Glutamatergic neuron (in vitro differentiated cells): ENCODE data around the gene JARID2. TPM values are rescaled to one million over a fixed set of nuclear protein-coding genes. Genes with fewer than 3 reads are reported as not detected.
A peak's percentile ranks its signal among the peaks of the same experiment; 100 is the strongest.

Experiments
- DNase-seq: peaks from one replicate; pipeline ENCODE4 v3.0.0; 2022
- H3K27ac Mint-ChIP-seq: one replicate; pipeline ENCODE4 v1.8.0; 2020; ENCODE audit warnings: mild to moderate bottlenecking, mixed read lengths, inconsistent platforms; ENCODE audit not compliant: unreplicated experiment
- H3K27me3 Mint-ChIP-seq: one replicate; pipeline ENCODE4 v1.8.0; 2020; ENCODE audit warnings: mild to moderate bottlenecking, moderate library complexity, mixed read lengths, inconsistent platforms; ENCODE audit not compliant: unreplicated experiment
- H3K36me3 Mint-ChIP-seq: one replicate; pipeline ENCODE4 v1.8.0; 2020; ENCODE audit warnings: mild to moderate bottlenecking, mixed read lengths, inconsistent platforms; ENCODE audit not compliant: unreplicated experiment
- H3K4me1 Mint-ChIP-seq: one replicate; pipeline ENCODE4 v1.8.0; 2020; ENCODE audit warnings: mild to moderate bottlenecking, low read depth, mixed read lengths, inconsistent platforms; ENCODE audit not compliant: unreplicated experiment
- H3K4me3 Mint-ChIP-seq: one replicate; pipeline ENCODE4 v1.8.0; 2020; ENCODE audit warnings: mild to moderate bottlenecking, mixed read lengths, inconsistent platforms; ENCODE audit not compliant: unreplicated experiment
- H3K9me3 Mint-ChIP-seq: one replicate; pipeline ENCODE4 v1.8.0; 2020; ENCODE audit warnings: mild to moderate bottlenecking, moderate library complexity, mixed read lengths, inconsistent platforms; ENCODE audit not compliant: unreplicated experiment
- total RNA-seq: library from RNA; stranded (reverse); fragmentation: NEBNext Ultra II Directional; extraction: Animal tissue kit (Norgen Biotek cat#: 25700); gene quantifications from one replicate; pipeline ENCODE4 v1.2.1, GENCODE V29; 2021; ENCODE audit not compliant: unreplicated experiment
- TF ChIP-seq, protein P1 (sequence below): fragments of 200-600 bp; sonication (generic); IDR thresholded peaks from one replicate; pipeline ENCODE4 v1.5.0; 2021; ENCODE audit not compliant: partially characterized antibody, unreplicated experiment

Gene JARID2
- total RNA-seq, 1 donor from 2014 or later = 83.8 TPM

DNA sequence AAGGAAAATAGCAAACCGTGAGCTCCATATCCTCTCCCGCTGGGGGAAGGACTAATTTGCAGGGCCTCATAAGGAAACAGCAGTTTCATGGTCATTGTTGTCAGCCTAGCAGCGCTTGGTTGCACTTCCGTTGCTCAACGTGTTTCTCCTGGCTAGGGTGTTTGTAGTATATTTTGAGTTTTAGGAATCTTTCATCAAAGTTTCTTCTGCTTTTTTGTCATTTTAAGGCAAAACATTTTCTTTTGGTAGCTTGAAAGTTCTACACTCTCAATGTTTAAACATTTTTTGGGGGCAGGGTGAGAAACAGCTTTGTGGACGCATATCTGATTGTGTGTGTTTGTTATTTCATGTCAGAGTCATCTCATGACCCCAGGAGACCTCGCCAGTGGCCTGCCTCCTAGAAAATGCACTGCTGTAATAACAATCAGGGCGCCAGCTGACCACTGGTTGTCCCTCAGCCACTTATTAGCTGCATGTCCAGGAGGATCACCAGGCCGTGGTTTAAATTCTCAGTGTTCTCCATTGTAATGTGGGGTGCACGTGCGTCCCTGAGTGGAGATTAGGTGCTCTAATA is 20.6 kb downstream of the JARID2 start:
- peak overlapping the region; percentile 79 for H3K27ac Mint-ChIP-seq
- peak overlapping the region; percentile 68 for H3K4me3 Mint-ChIP-seq
- DNase-seq = peak; percentile 51
- TF ChIP-seq, protein P1, sequence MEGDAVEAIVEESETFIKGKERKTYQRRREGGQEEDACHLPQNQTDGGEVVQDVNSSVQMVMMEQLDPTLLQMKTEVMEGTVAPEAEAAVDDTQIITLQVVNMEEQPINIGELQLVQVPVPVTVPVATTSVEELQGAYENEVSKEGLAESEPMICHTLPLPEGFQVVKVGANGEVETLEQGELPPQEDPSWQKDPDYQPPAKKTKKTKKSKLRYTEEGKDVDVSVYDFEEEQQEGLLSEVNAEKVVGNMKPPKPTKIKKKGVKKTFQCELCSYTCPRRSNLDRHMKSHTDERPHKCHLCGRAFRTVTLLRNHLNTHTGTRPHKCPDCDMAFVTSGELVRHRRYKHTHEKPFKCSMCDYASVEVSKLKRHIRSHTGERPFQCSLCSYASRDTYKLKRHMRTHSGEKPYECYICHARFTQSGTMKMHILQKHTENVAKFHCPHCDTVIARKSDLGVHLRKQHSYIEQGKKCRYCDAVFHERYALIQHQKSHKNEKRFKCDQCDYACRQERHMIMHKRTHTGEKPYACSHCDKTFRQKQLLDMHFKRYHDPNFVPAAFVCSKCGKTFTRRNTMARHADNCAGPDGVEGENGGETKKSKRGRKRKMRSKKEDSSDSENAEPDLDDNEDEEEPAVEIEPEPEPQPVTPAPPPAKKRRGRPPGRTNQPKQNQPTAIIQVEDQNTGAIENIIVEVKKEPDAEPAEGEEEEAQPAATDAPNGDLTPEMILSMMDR = no peak
- no peaks in the 10 kb centered on the region for H3K36me3 Mint-ChIP-seq
- peaks cover 8% of the 10 kb centered on the region for H3K9me3 Mint-ChIP-seq
- H3K27me3 Mint-ChIP-seq = peaks cover 4% of the 10 kb centered on the region
- peaks cover 62% of the 10 kb centered on the region for H3K4me1 Mint-ChIP-seq

DNA sequence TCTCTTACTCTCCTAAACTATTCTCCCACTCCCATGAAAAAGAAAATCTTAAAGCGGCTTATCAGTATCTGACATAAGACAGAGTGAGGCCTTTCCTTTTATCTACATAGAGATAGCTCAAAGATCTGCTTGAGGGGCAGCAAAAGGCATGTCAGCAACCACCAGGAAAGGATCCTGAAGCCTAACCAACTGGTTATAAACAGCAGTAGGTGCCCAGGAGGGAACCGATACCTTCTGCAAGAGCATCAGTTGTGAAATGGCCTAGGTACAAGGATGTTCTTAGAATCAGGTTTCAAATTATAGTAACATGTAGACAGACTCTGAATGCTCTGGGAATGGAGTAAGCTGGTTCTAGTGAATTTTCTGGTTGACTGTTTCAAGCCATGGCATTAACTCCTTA is 21.4 kb downstream of the JARID2 start:
- Mint-ChIP-seq H3K27ac (peak overlapping the region; percentile 79), H3K4me1 (peaks cover 62% of the 10 kb centered on the region), H3K27me3 (peaks cover 4% of the 10 kb centered on the region), H3K36me3 (no peaks in the 10 kb centered on the region), H3K4me3 (peak overlapping the region; percentile 68), H3K9me3 (peaks cover 7% of the 10 kb centered on the region)
- TF ChIP-seq, protein P1 = no peak
- DNase-seq = no peak

DNA sequence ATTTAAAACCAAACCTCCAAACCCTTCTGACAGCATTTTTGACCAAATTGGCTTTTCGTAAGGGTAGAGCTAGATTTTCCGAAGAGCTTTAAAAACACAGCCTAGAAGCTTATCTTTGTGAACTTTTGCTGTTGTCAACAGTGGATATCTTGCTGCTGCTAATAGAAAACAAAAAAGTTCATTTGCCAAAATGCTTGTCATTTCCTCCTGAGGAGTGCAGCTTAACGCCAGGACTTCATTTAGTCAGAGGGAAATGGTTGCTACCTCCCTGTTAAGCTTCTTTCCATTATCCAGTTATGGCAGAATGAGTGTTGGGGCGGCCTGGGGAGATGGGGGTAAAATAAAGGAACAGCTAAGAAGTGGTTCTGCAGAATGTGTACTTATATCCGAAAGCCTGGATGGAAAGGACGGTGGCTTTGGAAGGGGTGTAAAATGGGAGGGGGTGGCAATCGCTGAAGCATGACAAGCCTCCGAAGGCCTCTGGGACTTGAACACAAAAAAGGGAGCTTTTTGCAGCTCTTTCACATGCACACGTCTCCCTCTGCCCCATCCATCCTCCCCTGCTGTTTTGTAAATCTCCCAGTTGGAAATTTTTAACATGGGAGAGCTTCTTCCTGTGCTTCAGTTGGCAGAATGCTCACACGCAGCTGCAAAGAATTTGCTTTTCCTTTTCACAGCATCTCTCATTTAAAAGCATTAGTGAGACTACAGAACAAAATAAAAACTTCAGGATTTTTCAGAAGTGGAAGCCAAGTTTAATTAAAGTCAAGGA is 22.5 kb downstream of the JARID2 start:
- H3K4me3 Mint-ChIP-seq = peak overlapping the region; percentile 68

DNA sequence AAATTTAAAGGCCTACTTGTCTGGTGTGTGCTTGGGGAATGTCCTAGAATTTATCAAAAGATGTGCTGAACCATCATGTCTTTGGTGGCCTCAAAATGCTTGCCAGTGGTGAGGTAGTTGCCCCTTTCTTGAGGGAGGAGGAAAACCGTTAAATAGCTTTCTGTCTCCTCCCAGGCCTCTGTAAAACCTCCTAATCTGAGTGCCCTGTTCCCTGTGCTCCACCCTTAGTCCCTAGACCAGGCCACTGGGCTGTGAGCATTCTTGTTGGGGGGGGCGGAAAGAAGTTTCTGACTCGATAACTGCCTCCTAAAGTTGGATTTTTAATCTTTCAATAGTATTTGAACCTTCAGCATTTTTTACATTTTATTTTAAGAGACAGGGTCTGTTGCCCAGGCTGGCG is 23.1 kb downstream of the JARID2 start:
- H3K9me3 Mint-ChIP-seq = peaks cover 8% of the 10 kb centered on the region
- H3K4me3 Mint-ChIP-seq = peak overlapping the region; percentile 68
- peak overlapping the region; percentile 52 for H3K27ac Mint-ChIP-seq
- TF ChIP-seq, protein P1 = no peak
- peaks cover 4% of the 10 kb centered on the region for H3K27me3 Mint-ChIP-seq
- H3K36me3 Mint-ChIP-seq = no peaks in the 10 kb centered on the region
- peaks cover 50% of the 10 kb centered on the region for H3K4me1 Mint-ChIP-seq
- no peak for DNase-seq

More for the DNA sequence above, 22.5 kb downstream of the JARID2 start:
- Mint-ChIP-seq H3K27ac (peak overlapping the region; percentile 28), H3K27me3 (peaks cover 4% of the 10 kb centered on the region), H3K9me3 (peaks cover 8% of the 10 kb centered on the region), H3K36me3 (no peaks in the 10 kb centered on the region), H3K4me1 (peaks cover 54% of the 10 kb centered on the region)
- DNase-seq = no peak
- TF ChIP-seq, protein P1 = no peak

DNA sequence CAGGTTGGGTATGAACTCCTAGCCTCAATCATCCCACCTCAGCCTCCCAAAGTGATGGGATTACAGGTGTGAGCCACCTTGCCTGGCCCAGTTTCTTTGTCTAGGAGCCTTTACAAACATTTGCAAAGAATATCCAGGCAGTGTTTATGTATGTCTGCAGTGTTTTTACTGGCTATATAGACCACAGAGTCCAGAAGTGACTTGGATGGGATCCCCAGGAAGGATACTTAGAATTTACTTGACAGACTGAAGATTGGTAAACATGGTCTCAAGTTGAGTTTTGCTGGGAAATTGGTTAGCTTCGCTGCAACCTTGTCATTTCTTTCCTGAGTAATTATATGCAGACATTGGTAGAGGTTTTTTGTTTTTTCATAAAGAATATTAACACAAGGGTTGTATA is 23.8 kb downstream of the JARID2 start:
- H3K27me3 Mint-ChIP-seq = peaks cover 3% of the 10 kb centered on the region
- peaks cover 8% of the 10 kb centered on the region for H3K9me3 Mint-ChIP-seq
- H3K4me3 Mint-ChIP-seq = no peak overlapping the region
- TF ChIP-seq, protein P1 = no peak
- H3K27ac Mint-ChIP-seq = peak overlapping the region; percentile 20
- no peak for DNase-seq
- H3K4me1 Mint-ChIP-seq = peaks cover 46% of the 10 kb centered on the region
- H3K36me3 Mint-ChIP-seq = no peaks in the 10 kb centered on the region
